HFF-Myc (cell line): Measurements from ENCODE around the gene TSHR.

Experiments
- DNase-seq: peaks from one replicate; pipeline ENCODE4 v3.0.0-alpha.2; 2011; ENCODE audit warnings: low read depth; ENCODE audit errors: extremely low read depth
- H3K4me3 ChIP-seq: replicated peaks from 2 replicates; pipeline ENCODE4 v1.5.1; 2011; ENCODE audit warnings: low read depth, mild to moderate bottlenecking, control low read depth, low read length
- TF ChIP-seq, protein P1 (sequence below): IDR thresholded peaks from 2 replicates; pipeline ENCODE4 v1.5.1; 2012; ENCODE audit warnings: mild to moderate bottlenecking, low read depth, low read length, control low read depth; ENCODE audit errors: missing control alignments

Gene TSHR

GRCh38 chr14:80940146-80940545 is 15.3 kb upstream of the TSHR start:
- no peak for DNase-seq
- TF ChIP-seq, protein P1, sequence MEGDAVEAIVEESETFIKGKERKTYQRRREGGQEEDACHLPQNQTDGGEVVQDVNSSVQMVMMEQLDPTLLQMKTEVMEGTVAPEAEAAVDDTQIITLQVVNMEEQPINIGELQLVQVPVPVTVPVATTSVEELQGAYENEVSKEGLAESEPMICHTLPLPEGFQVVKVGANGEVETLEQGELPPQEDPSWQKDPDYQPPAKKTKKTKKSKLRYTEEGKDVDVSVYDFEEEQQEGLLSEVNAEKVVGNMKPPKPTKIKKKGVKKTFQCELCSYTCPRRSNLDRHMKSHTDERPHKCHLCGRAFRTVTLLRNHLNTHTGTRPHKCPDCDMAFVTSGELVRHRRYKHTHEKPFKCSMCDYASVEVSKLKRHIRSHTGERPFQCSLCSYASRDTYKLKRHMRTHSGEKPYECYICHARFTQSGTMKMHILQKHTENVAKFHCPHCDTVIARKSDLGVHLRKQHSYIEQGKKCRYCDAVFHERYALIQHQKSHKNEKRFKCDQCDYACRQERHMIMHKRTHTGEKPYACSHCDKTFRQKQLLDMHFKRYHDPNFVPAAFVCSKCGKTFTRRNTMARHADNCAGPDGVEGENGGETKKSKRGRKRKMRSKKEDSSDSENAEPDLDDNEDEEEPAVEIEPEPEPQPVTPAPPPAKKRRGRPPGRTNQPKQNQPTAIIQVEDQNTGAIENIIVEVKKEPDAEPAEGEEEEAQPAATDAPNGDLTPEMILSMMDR = no peak
- peak overlapping the region; percentile 78; the same call in 1 of the 2 replicates for H3K4me3 ChIP-seq

DNA sequence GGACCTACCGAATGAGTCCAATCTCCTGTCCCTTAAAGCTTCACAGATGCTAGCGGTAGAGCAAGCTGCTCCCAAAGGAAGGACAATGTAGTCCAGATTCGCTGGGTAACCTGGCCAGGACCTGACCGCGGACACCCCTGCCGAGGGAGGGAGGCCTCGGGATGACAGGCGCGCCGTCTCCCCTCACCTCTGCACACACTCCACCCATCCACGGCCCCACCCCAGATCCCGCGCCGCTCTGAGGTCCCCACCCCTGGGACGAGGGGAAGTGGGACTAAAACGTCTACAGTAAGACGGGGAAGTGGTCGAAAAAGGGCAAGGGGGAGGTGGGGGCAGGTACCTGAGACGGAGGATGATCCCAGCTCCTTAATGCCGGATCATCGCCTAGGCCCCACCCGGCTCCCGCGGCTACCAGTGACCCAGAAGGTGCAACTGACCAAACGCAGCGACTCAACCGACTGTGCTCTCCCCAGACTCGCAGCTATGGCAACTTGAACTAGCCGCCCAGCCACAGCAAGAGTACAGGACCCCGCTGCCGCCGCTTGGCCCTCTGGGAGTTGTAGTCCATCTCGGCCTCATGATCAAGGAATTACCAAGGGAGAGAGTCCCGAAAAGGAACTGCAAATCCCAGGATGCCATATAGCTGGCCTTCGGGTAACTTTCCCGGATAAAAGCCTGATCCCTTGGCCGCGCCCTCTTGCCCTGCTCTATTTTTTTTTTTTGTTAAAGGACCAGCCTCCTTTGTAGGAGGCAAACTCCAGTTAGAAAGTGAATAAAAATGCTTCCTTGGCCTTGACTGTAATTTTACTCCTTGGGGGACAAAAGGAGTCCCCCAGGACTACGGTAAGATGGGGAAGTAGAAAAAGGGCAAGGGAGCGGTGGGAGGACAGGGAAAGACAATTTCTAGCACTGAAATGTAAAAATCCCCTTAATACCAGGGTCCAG is 13.9 kb upstream of the TSHR start, which contains the start of gene CEP128:
Gene CEP128 (minus strand): TSS at position 498 of the 945 bp plus-strand sequence.
- H3K4me3 ChIP-seq = peak within 1 kb of the TSS; percentile 78
- DNase-seq = peak; percentile 97
- TF ChIP-seq, protein P1 = no peak

DNA sequence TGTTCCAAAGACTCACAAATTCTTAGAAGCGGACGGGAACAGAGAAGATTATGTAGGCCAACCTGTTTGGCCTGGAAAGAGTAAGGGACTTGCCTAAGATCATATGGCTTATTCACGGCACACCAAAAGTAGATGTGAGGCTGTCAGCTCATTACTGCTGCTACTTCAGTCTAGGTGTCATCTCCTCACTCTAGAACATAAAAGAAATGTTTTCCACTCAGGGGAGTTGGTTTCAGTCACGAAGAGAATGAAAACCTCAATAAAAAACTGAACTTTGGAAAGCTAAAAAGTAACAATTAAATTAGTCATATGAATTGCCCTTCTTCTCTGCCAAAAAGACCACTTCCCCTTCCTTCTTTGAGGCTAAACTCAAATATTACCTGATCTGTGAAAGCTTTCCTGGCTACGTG is 13.2 kb upstream of the TSHR start:
- no peak for DNase-seq
- TF ChIP-seq, protein P1 = no peak

DNA sequence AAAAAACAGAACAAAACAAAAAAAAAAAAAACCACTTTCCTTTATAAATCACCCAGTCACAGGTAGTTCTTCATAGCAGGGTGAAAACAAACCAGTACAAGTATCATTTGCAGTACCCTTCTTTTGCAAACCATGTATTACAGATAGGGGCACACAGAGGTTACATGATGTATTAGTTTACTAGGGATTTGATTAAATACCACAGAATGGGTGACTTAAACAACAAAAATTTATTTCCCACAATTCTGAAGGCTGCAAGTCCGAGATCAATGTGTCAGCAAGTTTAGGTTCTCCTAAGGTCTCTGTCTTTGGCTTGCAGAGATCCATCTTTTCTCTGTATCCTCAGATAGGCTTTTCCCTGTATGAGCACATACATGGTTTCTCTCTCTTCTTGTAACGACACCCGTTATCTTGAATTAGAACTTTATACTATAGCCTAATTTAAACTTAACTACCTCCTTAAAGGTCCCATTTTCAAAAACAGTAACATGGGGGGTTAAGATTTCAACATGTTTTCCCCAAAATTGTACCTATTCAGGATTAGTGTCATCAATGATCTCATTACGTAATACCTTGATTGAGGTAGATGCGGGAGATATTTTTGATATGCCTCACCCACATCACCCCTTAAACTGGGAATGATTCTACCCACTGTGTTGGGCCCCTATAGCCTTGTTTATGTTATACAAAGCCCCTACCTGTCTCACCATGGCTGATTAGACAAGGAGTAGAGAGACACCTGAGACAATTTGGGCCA is 10.4 kb upstream of the TSHR start:
- DNase-seq = no peak
- H3K4me3 ChIP-seq = no peak overlapping the region
- TF ChIP-seq, protein P1 = no peak

More for the DNA sequence above, 13.2 kb upstream of the TSHR start:
- peak overlapping the region; percentile 78 for H3K4me3 ChIP-seq

GRCh38 chr14:80946187-80946586 is 9.2 kb upstream of the TSHR start:
- no peak for DNase-seq
- TF ChIP-seq, protein P1 = no peak
- H3K4me3 ChIP-seq = no peak overlapping the region

GRCh38 chr14:80946797-80947196 is 8.6 kb upstream of the TSHR start:
- DNase-seq = no peak
- H3K4me3 ChIP-seq = no peak overlapping the region
- TF ChIP-seq, protein P1 = no peak
